ENCODE measurements around the gene CALHM4.
A peak's percentile ranks its signal among the peaks of the same experiment; 100 is the strongest.

Gene CALHM4

DNA sequence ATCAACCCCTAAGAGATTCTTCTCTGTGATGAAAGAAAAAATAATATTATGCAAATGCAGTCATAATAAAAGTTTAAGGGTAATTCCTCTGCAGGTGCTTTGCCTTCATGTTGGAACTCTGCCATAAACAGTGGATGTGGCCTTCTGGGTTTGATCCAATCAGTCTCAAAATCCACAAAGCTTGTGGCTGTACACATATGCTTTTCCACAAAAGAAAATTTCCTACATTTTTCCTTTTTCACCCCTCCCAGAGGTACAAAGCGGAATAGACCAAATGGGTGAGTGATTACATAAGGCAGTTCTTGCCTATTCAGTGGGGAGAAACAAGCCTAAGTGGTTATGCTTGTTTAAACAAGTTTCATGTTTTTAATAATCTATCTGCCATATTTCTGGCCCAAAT lies 25.4 kb upstream of the CALHM4 start:
- TF ChIP-seq, protein P1, sequence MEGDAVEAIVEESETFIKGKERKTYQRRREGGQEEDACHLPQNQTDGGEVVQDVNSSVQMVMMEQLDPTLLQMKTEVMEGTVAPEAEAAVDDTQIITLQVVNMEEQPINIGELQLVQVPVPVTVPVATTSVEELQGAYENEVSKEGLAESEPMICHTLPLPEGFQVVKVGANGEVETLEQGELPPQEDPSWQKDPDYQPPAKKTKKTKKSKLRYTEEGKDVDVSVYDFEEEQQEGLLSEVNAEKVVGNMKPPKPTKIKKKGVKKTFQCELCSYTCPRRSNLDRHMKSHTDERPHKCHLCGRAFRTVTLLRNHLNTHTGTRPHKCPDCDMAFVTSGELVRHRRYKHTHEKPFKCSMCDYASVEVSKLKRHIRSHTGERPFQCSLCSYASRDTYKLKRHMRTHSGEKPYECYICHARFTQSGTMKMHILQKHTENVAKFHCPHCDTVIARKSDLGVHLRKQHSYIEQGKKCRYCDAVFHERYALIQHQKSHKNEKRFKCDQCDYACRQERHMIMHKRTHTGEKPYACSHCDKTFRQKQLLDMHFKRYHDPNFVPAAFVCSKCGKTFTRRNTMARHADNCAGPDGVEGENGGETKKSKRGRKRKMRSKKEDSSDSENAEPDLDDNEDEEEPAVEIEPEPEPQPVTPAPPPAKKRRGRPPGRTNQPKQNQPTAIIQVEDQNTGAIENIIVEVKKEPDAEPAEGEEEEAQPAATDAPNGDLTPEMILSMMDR (IDR thresholded peaks at IDR 0.05; ENCODE audit: control insufficient read depth, insufficient read depth, low read depth, low read length, missing control alignments), result no peak

DNA sequence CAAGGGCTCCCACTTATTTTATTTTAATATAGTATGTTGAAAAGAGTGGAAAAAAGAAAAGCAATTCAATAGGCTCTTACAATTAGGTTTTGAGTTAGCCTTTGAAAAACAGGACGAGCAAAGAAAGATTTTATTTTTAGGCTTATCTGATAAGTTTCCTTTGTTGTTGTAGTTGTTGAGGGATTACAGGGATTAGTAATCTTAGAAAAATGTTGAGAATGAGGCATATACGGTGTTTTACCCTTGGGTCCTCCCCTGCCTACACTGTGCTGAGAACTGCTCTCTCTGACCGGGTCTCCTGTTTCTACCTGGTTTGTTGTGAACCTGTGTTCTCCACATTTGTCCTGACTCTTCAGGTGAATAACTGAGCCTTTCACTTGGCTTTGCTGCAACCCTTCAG lies 24.8 kb upstream of the CALHM4 start:
- TF ChIP-seq, protein P1 (IDR thresholded peaks at IDR 0.05; ENCODE audit: control insufficient read depth, insufficient read depth, low read depth, low read length, missing control alignments), result no peak
- no peak for DNase-seq (ENCODE audit: low read depth)
- no peak overlapping the region for H3K4me3 ChIP-seq (ENCODE audit: control insufficient read depth, low read depth, low read length)

More for the DNA sequence above, 25.4 kb upstream of the CALHM4 start:
- DNase-seq (ENCODE audit: low read depth), result no peak
- no peak overlapping the region for H3K4me3 ChIP-seq (ENCODE audit: control insufficient read depth, low read depth, low read length)

DNA sequence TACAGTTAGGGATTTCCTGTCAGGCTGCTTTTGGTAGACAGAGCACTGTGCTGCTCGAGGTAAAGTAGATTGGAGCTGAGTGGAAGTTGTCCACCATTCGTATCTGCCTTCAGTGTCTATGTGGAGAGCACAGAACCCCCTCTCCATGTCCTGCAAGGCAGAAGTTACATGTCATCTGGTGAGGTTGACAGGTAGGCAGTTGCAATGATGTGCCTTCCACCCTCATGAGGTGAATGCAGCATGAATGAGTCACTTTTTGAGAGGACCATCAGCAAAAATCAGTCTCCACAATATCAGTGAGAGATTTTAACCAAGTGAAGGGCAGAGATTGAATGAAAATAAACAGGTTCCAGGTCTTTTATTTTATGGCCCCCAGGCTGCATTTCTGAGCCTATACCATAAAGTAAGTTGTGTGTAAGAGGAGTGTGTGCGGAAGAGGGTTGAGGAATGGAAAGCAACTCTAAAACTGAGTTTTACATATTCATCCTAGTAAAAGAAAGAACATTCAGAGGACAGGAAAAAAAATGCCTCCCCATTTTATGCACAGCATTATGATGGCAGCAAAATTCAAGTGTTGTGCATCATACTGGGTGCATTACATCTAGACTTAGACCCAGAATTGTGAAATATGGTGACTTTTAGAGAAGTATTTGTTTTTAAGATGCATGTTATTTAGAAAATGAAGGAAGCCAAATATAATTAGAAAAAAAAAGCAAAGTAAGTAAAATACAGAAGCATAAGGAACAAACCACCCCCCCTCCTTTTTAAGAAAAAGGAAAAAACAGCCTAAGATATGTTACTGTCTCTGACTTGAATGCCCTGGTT lies 23.9 kb upstream of the CALHM4 start:
- DNase-seq (ENCODE audit: low read depth), result no peak
- TF ChIP-seq, protein P1 (IDR thresholded peaks at IDR 0.05; ENCODE audit: control insufficient read depth, insufficient read depth, low read depth, low read length, missing control alignments), result no peak
- no peak overlapping the region for H3K4me3 ChIP-seq (ENCODE audit: control insufficient read depth, low read depth, low read length)

DNA sequence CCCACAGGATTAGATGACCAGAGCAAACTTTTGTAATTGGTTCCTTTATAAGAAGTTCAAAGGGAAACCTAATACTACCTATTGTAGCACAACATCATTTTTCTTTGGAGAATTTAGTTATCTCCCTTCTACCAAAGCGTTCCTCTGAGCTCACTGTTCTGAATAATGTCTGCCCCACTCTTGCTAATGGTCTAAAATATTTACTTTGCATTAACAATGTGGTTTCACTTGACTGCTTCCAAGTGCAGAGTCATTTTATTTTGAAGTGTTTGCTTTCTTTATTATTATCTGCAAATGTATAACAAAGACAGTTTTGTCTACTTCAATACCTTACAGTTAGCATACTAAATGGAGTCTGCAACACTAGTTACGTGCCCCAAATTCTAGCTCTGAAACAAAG lies 23.1 kb upstream of the CALHM4 start:
- no peak for DNase-seq (ENCODE audit: low read depth)
- TF ChIP-seq, protein P1 (IDR thresholded peaks at IDR 0.05; ENCODE audit: control insufficient read depth, insufficient read depth, low read depth, low read length, missing control alignments), result no peak
- no peak overlapping the region for H3K4me3 ChIP-seq (ENCODE audit: control insufficient read depth, low read depth, low read length)

DNA sequence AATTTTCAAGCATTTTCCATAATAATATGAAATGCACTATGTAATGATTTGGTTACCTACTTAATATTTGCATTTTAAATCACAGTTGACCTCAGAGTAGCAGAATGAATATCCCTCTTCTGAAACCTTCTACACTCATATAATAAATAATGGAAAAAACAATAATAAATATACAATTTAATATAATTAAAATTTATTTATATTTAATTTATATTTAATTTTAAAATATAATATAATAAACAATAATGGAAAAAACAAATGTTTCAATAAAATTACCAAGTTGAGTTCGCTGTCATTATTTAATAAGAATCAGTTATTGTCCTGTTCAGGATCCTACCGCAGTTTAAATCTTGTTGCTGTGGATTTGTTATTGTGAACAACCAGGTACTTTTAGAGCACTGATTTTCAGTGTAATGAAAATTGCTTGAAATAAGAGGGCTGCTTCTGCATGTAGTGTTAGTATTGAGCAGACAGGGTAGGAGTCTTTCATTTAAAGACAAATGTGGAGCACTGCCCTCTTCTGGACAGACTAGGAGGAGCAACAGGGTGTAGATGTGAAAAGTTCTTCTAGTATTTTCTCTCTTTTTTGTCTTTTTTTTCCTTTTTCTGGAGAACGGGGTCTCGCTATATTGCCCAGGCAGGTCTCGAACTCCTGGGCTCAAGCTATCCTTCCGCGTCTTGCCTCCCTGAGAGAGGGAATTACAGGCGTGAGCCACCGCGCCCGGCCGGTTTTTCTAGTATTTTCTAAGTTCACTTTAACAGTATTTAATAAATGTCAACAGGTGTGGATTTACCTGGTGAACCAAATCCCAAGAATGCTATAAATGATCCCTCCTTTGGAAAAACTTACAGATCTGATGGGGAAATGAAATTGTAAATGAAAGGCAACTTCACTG lies 21.6 kb upstream of the CALHM4 start:
- TF ChIP-seq, protein P1 (IDR thresholded peaks at IDR 0.05; ENCODE audit: control insufficient read depth, insufficient read depth, low read depth, low read length, missing control alignments), result peak; percentile 69
- no peak overlapping the region for H3K4me3 ChIP-seq (ENCODE audit: control insufficient read depth, low read depth, low read length)
- peak; percentile 31 for DNase-seq (ENCODE audit: low read depth)

DNA sequence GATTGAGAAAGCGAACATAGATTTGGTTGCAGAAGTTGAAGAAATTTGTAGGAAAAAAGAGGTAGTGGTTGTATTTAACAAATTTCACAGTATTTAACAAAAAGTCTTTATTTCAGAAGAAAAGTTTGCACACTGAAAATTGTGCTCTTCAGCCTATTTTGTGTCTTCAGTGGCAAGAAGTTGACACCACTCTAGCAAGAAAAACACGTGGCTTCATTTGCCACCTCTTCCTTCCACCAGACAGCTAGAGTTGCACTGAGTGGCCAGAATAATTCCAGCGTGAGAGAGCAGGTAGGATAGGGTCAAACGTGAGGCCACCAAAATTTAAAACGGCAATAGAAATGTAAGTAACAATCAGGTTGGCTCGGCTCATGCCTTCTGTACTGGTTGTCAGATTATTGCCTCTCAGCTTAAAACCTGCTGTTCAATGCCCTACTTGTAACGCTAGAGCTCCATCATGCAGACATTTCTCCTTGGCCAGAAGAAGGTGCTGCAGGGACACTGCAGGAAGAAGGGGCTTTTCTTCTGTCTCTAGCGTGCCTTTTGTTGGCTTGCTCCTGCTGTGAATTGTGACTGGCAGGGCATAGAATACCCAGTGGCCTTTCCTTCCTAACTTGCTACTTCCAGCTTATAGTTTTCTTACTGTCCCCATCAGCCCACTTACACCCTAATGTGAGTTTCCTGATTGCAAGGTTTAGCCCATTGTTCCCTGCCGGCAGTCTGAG lies 20.2 kb upstream of the CALHM4 start:
- TF ChIP-seq, protein P1 (IDR thresholded peaks at IDR 0.05; ENCODE audit: control insufficient read depth, insufficient read depth, low read depth, low read length, missing control alignments), result no peak
- H3K4me3 ChIP-seq (ENCODE audit: control insufficient read depth, low read depth, low read length), result no peak overlapping the region
- no peak for DNase-seq (ENCODE audit: low read depth)

Measured in AG09309 (cell line).